Right lobe of liver (tissue), 6 donors: ENCODE measurements around the gene IGF1R. TPM values are rescaled to one million over a fixed set of nuclear protein-coding genes. Genes with fewer than 3 reads are reported as not detected.

Experiments
- ATAC-seq, 4 donors: fragments of 200-7000 bp; cut with Tn5 transposase; one replicate each; pipeline ENCODE4 v1.9.1; 2020; ENCODE audit warnings: mild to moderate bottlenecking in 4 of 4, moderate library complexity in 4 of 4
- DNase-seq, 3 donors: peaks; one replicate each; pipeline ENCODE4 v3.0.0-alpha.2; 2020
- H3K27ac ChIP-seq, 3 donors: fragments of 200-600 bp; one replicate each; pipeline ENCODE4 v1.8.0; 2022
- H3K27me3 ChIP-seq, 2 donors: fragments of 200-600 bp; one replicate each; pipeline ENCODE4 v1.8.0; 2022
- H3K36me3 ChIP-seq, 4 donors: fragments of 200-600 bp; sonication (generic) in 1 of 4; one replicate each; pipeline versions ENCODE4 v1.5.1 to v1.8.0; 2017 to 2022; ENCODE audit warnings: control low read depth in 1 of 4
- H3K4me1 ChIP-seq, 4 donors: fragments of 200-600 bp; sonication (generic) in 1 of 4; one replicate each; pipeline versions ENCODE4 v1.5.1 to v1.8.0; 2017 to 2022; ENCODE audit warnings: control low read depth in 1 of 4
- H3K4me3 ChIP-seq, 3 donors: fragments of 200-600 bp; one replicate each; pipeline ENCODE4 v1.8.0; 2022
- H3K9me3 ChIP-seq, 4 donors: fragments of 200-600 bp; sonication (generic) in 1 of 4; one replicate each; pipeline versions ENCODE4 v1.5.1 to v1.8.0; 2017 to 2022; ENCODE audit warnings: control low read depth in 1 of 4
- POLR2A ChIP-seq: fragments of 450-650 bp; IDR thresholded peaks from one replicate; pipeline ENCODE4 v1.6.1; 2017; ENCODE audit warnings: antibody characterized with exemption, mild to moderate bottlenecking
- WGBS: methylation state at CpG from one replicate; pipeline ENCODE4 v1.1.6; 2018; ENCODE audit warnings: low coverage, low lambda C conversion rate; ENCODE audit not compliant: insufficient coverage; ENCODE audit errors: missing lambda C conversion rate; 5-methylcytosine and 5-hydroxymethylcytosine counted together
- intact Hi-C, 2 donors: fragments of 100-400 bp; cut with DNase I; formaldehyde crosslinking; loops; one replicate each; pipeline versions ENCODE4 v1.11.2 to v1.14.1; 2022
- total RNA-seq, 6 experiments: library from RNA; depleted of rRNA in 2 of 6; stranded (reverse); fragments of >200 nt in 2 of 6; fragmentation: NEBNext Ultra II Directional in 3 of 6; extraction: Animal tissue kit (Norgen Biotek cat#: 25700) in 3 of 6; gene quantifications; one replicate each; pipeline versions ENCODE4 v1.1.0 to v1.2.4, GENCODE V29; 2016 to 2023
- TF ChIP-seq, protein P1 (sequence below), 4 donors: fragments of 200-600 bp in 3 of 4; fragments of 450-650 bp in 1 of 4; IDR thresholded peaks; one replicate each; pipeline versions ENCODE4 v1.5.1 to v1.8.0; 2016 to 2022; ENCODE audit warnings: antibody characterized with exemption in 4 of 4, mild to moderate bottlenecking in 2 of 4
- donor health status: DM: no; HTN: yes; CAD: no.
- donor health status: DM: no; HTN: no; CAD: no.
- donor health status: DM: no; HTN: no; CAD: no.
- donor health status: DM: no; HTN: yes; CAD: no.
- donor health status: DM: no; HTN: yes; CAD: no.

IGF1R gene
- total RNA-seq, 6 experiments from 2014 or later = 2.5 to 5.3 (median 3.8) TPM

GRCh38 chr15:98874370-98874769 lies 226.0 kb downstream of the IGF1R start:
- H3K36me3 ChIP-seq = no peaks in the 10 kb centered on the region
- TF ChIP-seq POLR2A = no peak
- TF ChIP-seq, protein P1, sequence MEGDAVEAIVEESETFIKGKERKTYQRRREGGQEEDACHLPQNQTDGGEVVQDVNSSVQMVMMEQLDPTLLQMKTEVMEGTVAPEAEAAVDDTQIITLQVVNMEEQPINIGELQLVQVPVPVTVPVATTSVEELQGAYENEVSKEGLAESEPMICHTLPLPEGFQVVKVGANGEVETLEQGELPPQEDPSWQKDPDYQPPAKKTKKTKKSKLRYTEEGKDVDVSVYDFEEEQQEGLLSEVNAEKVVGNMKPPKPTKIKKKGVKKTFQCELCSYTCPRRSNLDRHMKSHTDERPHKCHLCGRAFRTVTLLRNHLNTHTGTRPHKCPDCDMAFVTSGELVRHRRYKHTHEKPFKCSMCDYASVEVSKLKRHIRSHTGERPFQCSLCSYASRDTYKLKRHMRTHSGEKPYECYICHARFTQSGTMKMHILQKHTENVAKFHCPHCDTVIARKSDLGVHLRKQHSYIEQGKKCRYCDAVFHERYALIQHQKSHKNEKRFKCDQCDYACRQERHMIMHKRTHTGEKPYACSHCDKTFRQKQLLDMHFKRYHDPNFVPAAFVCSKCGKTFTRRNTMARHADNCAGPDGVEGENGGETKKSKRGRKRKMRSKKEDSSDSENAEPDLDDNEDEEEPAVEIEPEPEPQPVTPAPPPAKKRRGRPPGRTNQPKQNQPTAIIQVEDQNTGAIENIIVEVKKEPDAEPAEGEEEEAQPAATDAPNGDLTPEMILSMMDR (IDR thresholded peaks at IDR 0.05) = no peak
- ATAC-seq (no peak), DNase-seq (no peak)
- H3K4me1 ChIP-seq = no peaks in the 10 kb centered on the region
- H3K4me3 ChIP-seq = no peak overlapping the region
- no peaks in the 10 kb centered on the region for H3K27me3 ChIP-seq
- WGBS = 56% methylated on average over 7 of the region's 7 CpGs
- intact Hi-C loops = no loop called here
- H3K27ac ChIP-seq = no peak overlapping the region
- no peaks in the 10 kb centered on the region for H3K9me3 ChIP-seq

- TF ChIP-seq POLR2A = no peak
- TF ChIP-seq, protein P1 (IDR thresholded peaks at IDR 0.05) = no peak
- ATAC-seq (peak; percentile 42 to 69 (median 60)), DNase-seq (no peak)
- Histone ChIP-seq H3K27ac (no peak overlapping the region), H3K4me1 (no peaks in the 10 kb centered on the region), H3K9me3 (no peaks in the 10 kb centered on the region), H3K36me3 (no peaks in the 10 kb centered on the region), H3K4me3 (no peak overlapping the region), H3K27me3 (no peaks in the 10 kb centered on the region)
- 25% methylated on average over 8 of the region's 8 CpGs for WGBS
- intact Hi-C loops = no loop called here
These were observed 226.4 kb downstream of the IGF1R start for GRCh38 chr15:98874773-98875172.

GRCh38 chr15:98875309-98875708 lies 227.0 kb downstream of the IGF1R start:
- no peak for TF ChIP-seq POLR2A
- TF ChIP-seq, protein P1 (IDR thresholded peaks at IDR 0.05) = no peak
- H3K27ac ChIP-seq = no peak overlapping the region
- H3K4me3 ChIP-seq = no peak overlapping the region
- intact Hi-C loops = no loop called here
- DNase-seq = no peak
- H3K4me1 ChIP-seq = no peaks in the 10 kb centered on the region
- no peak for ATAC-seq
- WGBS = 35% methylated on average over 3 of the region's 3 CpGs
- H3K36me3 ChIP-seq = no peaks in the 10 kb centered on the region
- H3K9me3 ChIP-seq = no peaks in the 10 kb centered on the region
- H3K27me3 ChIP-seq = no peaks in the 10 kb centered on the region

GRCh38 chr15:98876451-98877369 lies 228.4 kb downstream of the IGF1R start:
- WGBS = 63% methylated on average over 4 of the region's 5 CpGs
- no peak for ATAC-seq
- Histone ChIP-seq H3K4me3 (no peak overlapping the region), H3K27ac (no peak overlapping the region), H3K27me3 (no peaks in the 10 kb centered on the region), H3K9me3 (no peaks in the 10 kb centered on the region), H3K36me3 (no peaks in the 10 kb centered on the region), H3K4me1 (no peaks in the 10 kb centered on the region)
- intact Hi-C loops = no loop called here
- TF ChIP-seq POLR2A = no peak
- TF ChIP-seq, protein P1 (IDR thresholded peaks at IDR 0.05) = no peak
- no peak for DNase-seq
